CD14-positive monocyte (primary cell): ENCODE measurements around the gene ZCRB1. TPM values are rescaled to one million over a fixed set of nuclear protein-coding genes. Genes with fewer than 3 reads are reported as not detected.

ENCODE experiments used
- DNase-seq, 3 donors: peaks; one replicate each; pipeline ENCODE4 v3.0.0-alpha.2; 2011 to 2022
- H2AFZ ChIP-seq: 2 replicates; pipeline ENCODE4 v1.6.0; 2012; ENCODE audit warnings: mild to moderate bottlenecking, low read depth, low read length, inconsistent platforms; ENCODE audit not compliant: insufficient read depth, poor library complexity, severe bottlenecking
- H3K27ac ChIP-seq, 2 donors: 1 replicate in 1 of 2; 2 replicates in 1 of 2; pipeline ENCODE4 v1.5.1; 2012 to 2013; ENCODE audit warnings: low read length in 2 of 2, control low read depth in 1 of 2, inconsistent platforms in 1 of 2, low read depth in 1 of 2, mild to moderate bottlenecking in 1 of 2
- H3K27me3 ChIP-seq, 2 donors: one replicate each; pipeline versions ENCODE4 v1.6.0 to v1.6.1; 2011 to 2013; ENCODE audit warnings: low read length in 2 of 2; ENCODE audit not compliant: control insufficient read depth in 2 of 2, insufficient read depth in 2 of 2
- H3K36me3 ChIP-seq, 2 donors: replicated peaks in 1 of 2; 1 replicate in 1 of 2; 2 replicates in 1 of 2; pipeline versions ENCODE4 v1.5.1 to v1.6.1; 2012 to 2013; ENCODE audit warnings: low read length in 2 of 2, control low read depth in 1 of 2, inconsistent platforms in 1 of 2, mild to moderate bottlenecking in 1 of 2; ENCODE audit not compliant: insufficient read depth in 2 of 2, control insufficient read depth in 1 of 2
- H3K4me1 ChIP-seq, 2 donors: 1 replicate in 1 of 2; 2 replicates in 1 of 2; pipeline versions ENCODE4 v1.5.1 to v1.6.1; 2012 to 2013; ENCODE audit warnings: low read length in 2 of 2, control low read depth in 1 of 2, inconsistent platforms in 1 of 2, mild to moderate bottlenecking in 1 of 2, moderate library complexity in 1 of 2; ENCODE audit not compliant: insufficient read depth in 2 of 2, control insufficient read depth in 1 of 2
- H3K4me2 ChIP-seq: replicated peaks from 2 replicates; pipeline ENCODE3; 2012; ENCODE audit warnings: low read length, moderate library complexity, mild to moderate bottlenecking; ENCODE audit not compliant: poor library complexity, severe bottlenecking; ENCODE audit errors: extremely low read depth
- H3K4me3 ChIP-seq, 3 experiments: fragments of 200-600 bp in 1 of 3; sonication (generic) in 1 of 3; replicated peaks in 1 of 3; 1 replicate in 2 of 3; 2 replicates in 1 of 3; pipeline ENCODE4 v1.5.1; 2011 to 2013; ENCODE audit warnings: low read length in 3 of 3, mild to moderate bottlenecking in 3 of 3, control low read depth in 2 of 3, low read depth in 2 of 3, inconsistent platforms in 1 of 3, moderate library complexity in 1 of 3
- H3K79me2 ChIP-seq: 2 replicates; pipeline ENCODE4 v1.6.0; 2012; ENCODE audit warnings: mild to moderate bottlenecking, control low read depth, inconsistent platforms, low read length, moderate library complexity; ENCODE audit not compliant: insufficient read depth
- H3K9ac ChIP-seq: 2 replicates; pipeline ENCODE4 v1.6.0; 2017; ENCODE audit warnings: low read length, mild to moderate bottlenecking; ENCODE audit not compliant: insufficient read depth, poor library complexity, severe bottlenecking
- H3K9me3 ChIP-seq, 2 donors: replicated peaks in 1 of 2; 1 replicate in 1 of 2; 2 replicates in 1 of 2; pipeline versions ENCODE4 v1.5.1 to v1.6.1; 2012 to 2013; ENCODE audit warnings: low read length in 2 of 2, control low read depth in 1 of 2; ENCODE audit not compliant: control insufficient read depth in 1 of 2, insufficient read depth in 1 of 2
- H4K20me1 ChIP-seq: 2 replicates; pipeline ENCODE4 v1.6.0; 2012; ENCODE audit warnings: mild to moderate bottlenecking, low read length, control low read depth, moderate library complexity; ENCODE audit not compliant: insufficient read depth
- H3K27ac Mint-ChIP-seq, 7 donors: one replicate each; pipeline ENCODE4 v1.8.0; 2020; ENCODE audit warnings: mild to moderate bottlenecking in 7 of 7, mixed read lengths in 7 of 7, moderate library complexity in 6 of 7, inconsistent platforms in 2 of 7
- H3K27me3 Mint-ChIP-seq, 3 donors: one replicate each; pipeline ENCODE4 v1.8.0; 2021 to 2022; ENCODE audit warnings: low read depth in 3 of 3, mild to moderate bottlenecking in 3 of 3, mixed read lengths in 3 of 3, moderate library complexity in 3 of 3, inconsistent platforms in 1 of 3
- H3K36me3 Mint-ChIP-seq, 2 donors: one replicate each; pipeline ENCODE4 v1.8.0; 2020; ENCODE audit warnings: mixed read lengths in 2 of 2, inconsistent platforms in 1 of 2, mild to moderate bottlenecking in 1 of 2
- H3K4me1 Mint-ChIP-seq: one replicate; pipeline ENCODE4 v1.8.0; 2020; ENCODE audit warnings: mild to moderate bottlenecking, mixed read lengths
- H3K4me3 Mint-ChIP-seq, 2 donors: one replicate each; pipeline ENCODE4 v1.8.0; 2020; ENCODE audit warnings: mild to moderate bottlenecking in 2 of 2, mixed read lengths in 2 of 2, moderate library complexity in 1 of 2
- H3K9me3 Mint-ChIP-seq, 7 donors: one replicate each; pipeline ENCODE4 v1.8.0; 2020 to 2022; ENCODE audit warnings: mixed read lengths in 7 of 7, mild to moderate bottlenecking in 6 of 7, moderate library complexity in 6 of 7, inconsistent platforms in 2 of 7
- WGBS: methylation state at CpG from one replicate; pipeline ENCODE4 v1.1.5; 2013; ENCODE audit warnings: missing lambda C conversion rate; ENCODE audit not compliant: insufficient coverage; 5-methylcytosine and 5-hydroxymethylcytosine counted together
- intact Hi-C, 2 donors: fragments of 100-400 bp; cut with micrococcal nuclease; formaldehyde crosslinking; loops; one replicate each; pipeline versions ENCODE4 v1.15.0 to v1.15.1; 2023
- polyA plus RNA-seq, 3 donors: library from polyadenylated mRNA; depleted of rRNA in 1 of 3; unstranded in 2 of 3; stranded (reverse) in 1 of 3; fragments of 300-500 nt in 2 of 3; fragments of >200 nt in 1 of 3; fragmentation: Illumina TruSeq in 2 of 3; gene quantifications; 1 replicate in 2 of 3; 2 replicates in 1 of 3; pipeline ENCODE4 v1.2.3, GENCODE V29; 2012 to 2021
- TF ChIP-seq, protein P1 (sequence below): fragments of 200-600 bp; IDR thresholded peaks from one replicate; pipeline ENCODE4 v1.8.0; 2022; ENCODE audit warnings: antibody characterized with exemption, mild to moderate bottlenecking

Gene ZCRB1
- polyA plus RNA-seq, 3 donors: 9.2 to 34.4 (median 32.2) TPM

DNA sequence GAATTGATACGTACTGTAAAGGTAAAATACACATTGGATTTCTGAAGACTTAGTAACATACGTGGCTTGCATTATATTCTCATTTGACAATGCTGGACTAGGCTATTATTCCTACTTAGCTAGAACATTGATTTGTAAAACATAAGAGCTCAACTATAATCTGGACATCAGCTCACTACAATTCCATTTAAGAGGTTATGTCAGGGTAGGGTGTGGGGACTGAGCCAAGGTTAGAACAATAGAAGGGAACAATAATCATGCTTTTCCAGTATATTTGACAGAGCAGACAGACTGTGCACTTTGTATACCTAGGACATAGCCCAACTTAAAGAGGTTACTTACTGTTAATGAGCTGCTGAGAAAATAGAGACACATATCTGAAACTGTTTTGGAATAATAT is 10.8 kb downstream of the ZCRB1 start:
- no peaks in the 10 kb centered on the region for H3K4me1 Mint-ChIP-seq
- no peak overlapping the region for H3K27ac ChIP-seq
- 100% methylated on average over 1 of the region's 2 CpGs for WGBS
- H3K36me3 Mint-ChIP-seq: peaks cover 32 to 43% of the 10 kb centered on the region in 2 donors
- H2AFZ ChIP-seq: no peak overlapping the region
- no peak for DNase-seq
- H3K79me2 ChIP-seq: no peaks in the 10 kb centered on the region
- no peak overlapping the region for H3K4me3 Mint-ChIP-seq
- H3K27me3 ChIP-seq: no peaks in the 10 kb centered on the region
- H3K4me1 ChIP-seq: no peaks in the 10 kb centered on the region
- no peaks in the 10 kb centered on the region for H4K20me1 ChIP-seq
- peaks cover 26 to 50% of the 10 kb centered on the region in 2 donors for H3K36me3 ChIP-seq
- H3K9me3 Mint-ChIP-seq: no peaks in the 10 kb centered on the region
- no peak overlapping the region for H3K9ac ChIP-seq
- no peaks in the 10 kb centered on the region for H3K9me3 ChIP-seq
- intact Hi-C loops: no loop called here
- no peaks in the 10 kb centered on the region for H3K27me3 Mint-ChIP-seq
- no peak overlapping the region for H3K4me2 ChIP-seq
- TF ChIP-seq, protein P1, sequence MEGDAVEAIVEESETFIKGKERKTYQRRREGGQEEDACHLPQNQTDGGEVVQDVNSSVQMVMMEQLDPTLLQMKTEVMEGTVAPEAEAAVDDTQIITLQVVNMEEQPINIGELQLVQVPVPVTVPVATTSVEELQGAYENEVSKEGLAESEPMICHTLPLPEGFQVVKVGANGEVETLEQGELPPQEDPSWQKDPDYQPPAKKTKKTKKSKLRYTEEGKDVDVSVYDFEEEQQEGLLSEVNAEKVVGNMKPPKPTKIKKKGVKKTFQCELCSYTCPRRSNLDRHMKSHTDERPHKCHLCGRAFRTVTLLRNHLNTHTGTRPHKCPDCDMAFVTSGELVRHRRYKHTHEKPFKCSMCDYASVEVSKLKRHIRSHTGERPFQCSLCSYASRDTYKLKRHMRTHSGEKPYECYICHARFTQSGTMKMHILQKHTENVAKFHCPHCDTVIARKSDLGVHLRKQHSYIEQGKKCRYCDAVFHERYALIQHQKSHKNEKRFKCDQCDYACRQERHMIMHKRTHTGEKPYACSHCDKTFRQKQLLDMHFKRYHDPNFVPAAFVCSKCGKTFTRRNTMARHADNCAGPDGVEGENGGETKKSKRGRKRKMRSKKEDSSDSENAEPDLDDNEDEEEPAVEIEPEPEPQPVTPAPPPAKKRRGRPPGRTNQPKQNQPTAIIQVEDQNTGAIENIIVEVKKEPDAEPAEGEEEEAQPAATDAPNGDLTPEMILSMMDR: no peak
- no peak overlapping the region for H3K27ac Mint-ChIP-seq
- H3K4me3 ChIP-seq: no peak overlapping the region

DNA sequence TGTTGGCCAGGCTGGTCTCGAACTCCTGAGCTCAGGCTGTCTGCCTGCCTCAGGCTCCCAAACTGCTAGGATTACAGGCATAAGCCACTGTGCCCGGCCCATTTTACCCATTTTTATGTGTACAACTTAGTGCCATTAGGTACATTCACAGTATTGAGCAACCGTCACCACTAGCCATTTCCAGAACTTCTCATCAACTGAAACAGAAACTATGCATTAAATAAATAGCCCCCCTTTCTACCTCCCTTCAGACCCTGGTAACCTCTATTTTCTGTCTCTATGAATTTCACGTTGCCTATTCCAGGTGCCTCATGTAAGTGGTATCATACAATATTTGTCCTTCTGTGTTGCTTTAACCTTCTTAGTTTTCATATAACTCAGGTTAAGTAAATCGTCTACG is 15.9 kb downstream of the ZCRB1 start:
- Histone ChIP-seq H3K4me1 (no peaks in the 10 kb centered on the region), H4K20me1 (no peaks in the 10 kb centered on the region), H3K79me2 (no peaks in the 10 kb centered on the region), H3K36me3 (peaks cover 20 to 22% of the 10 kb centered on the region in 2 donors), H3K9ac (no peak overlapping the region), H3K4me2 (no peak overlapping the region), H3K27ac (no peak overlapping the region), H3K4me3 (no peak overlapping the region), H2AFZ (no peak overlapping the region), H3K27me3 (no peaks in the 10 kb centered on the region), H3K9me3 (no peaks in the 10 kb centered on the region)
- peaks cover 0 to 1% (median 0%) of the 10 kb centered on the region in 3 donors for H3K27me3 Mint-ChIP-seq
- peaks cover 16 to 18% of the 10 kb centered on the region in 2 donors for H3K36me3 Mint-ChIP-seq
- intact Hi-C loops: no loop called here
- DNase-seq: no peak
- no peak overlapping the region for H3K4me3 Mint-ChIP-seq
- no peak overlapping the region for H3K27ac Mint-ChIP-seq
- no peaks in the 10 kb centered on the region for H3K9me3 Mint-ChIP-seq
- H3K4me1 Mint-ChIP-seq: no peaks in the 10 kb centered on the region
- TF ChIP-seq, protein P1: no peak
- 92% methylated on average over 2 of the region's 6 CpGs for WGBS
